Fibroblast of the aortic adventitia (primary cell): Measurements from ENCODE around the gene AKAP6. TPM values are rescaled to one million over a fixed set of nuclear protein-coding genes. Genes with fewer than 3 reads are reported as not detected.

Source experiments
- DNase-seq: peaks from one replicate; pipeline ENCODE4 v3.0.0-alpha.2; 2010; ENCODE audit warnings: low read depth
- H3K4me3 ChIP-seq: 2 replicates; pipeline ENCODE4 v1.5.1; 2011; ENCODE audit warnings: low read depth, mild to moderate bottlenecking, control low read depth, low read length, moderate library complexity
- total RNA-seq: library from RNA; depleted of rRNA; stranded (reverse); fragments of >200 nt; gene quantifications from 2 replicates; pipeline ENCODE4 v1.2.3, GENCODE V29; 2012; ENCODE audit warnings: low replicate concordance
- TF ChIP-seq, protein P1 (sequence below): IDR thresholded peaks from 2 replicates; pipeline ENCODE4 v1.5.1; 2011; ENCODE audit warnings: mild to moderate bottlenecking, low read length, control low read depth, inconsistent platforms; ENCODE audit not compliant: insufficient read depth

Gene AKAP6
- total RNA-seq, 1 donor, result 2.2 TPM

DNA sequence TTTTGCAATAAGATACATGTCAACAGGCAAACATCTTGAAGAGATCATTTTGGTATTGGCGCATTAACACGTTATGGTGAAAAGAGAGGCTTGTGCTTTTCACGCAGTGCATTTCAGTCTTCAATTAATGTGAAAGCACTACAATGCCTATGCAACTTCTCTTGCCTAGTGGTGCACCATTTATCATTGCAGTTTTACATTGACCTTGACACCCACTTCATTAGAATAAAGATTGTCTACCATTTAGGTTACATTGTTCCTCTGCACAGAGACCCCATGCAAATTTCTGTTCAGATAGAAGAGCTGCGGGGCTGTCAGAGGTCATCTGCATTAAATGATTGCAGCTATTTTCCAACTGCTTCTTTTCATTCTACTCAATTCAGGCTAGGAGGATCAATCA, 397.4 kb downstream of the AKAP6 start:
- TF ChIP-seq, protein P1, sequence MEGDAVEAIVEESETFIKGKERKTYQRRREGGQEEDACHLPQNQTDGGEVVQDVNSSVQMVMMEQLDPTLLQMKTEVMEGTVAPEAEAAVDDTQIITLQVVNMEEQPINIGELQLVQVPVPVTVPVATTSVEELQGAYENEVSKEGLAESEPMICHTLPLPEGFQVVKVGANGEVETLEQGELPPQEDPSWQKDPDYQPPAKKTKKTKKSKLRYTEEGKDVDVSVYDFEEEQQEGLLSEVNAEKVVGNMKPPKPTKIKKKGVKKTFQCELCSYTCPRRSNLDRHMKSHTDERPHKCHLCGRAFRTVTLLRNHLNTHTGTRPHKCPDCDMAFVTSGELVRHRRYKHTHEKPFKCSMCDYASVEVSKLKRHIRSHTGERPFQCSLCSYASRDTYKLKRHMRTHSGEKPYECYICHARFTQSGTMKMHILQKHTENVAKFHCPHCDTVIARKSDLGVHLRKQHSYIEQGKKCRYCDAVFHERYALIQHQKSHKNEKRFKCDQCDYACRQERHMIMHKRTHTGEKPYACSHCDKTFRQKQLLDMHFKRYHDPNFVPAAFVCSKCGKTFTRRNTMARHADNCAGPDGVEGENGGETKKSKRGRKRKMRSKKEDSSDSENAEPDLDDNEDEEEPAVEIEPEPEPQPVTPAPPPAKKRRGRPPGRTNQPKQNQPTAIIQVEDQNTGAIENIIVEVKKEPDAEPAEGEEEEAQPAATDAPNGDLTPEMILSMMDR, result no peak
- no peak overlapping the region for H3K4me3 ChIP-seq
- DNase-seq, result no peak

- DNase-seq, result no peak
- no peak overlapping the region for H3K4me3 ChIP-seq
- TF ChIP-seq, protein P1, result no peak
These were observed 398.7 kb downstream of the AKAP6 start for GRCh38 chr14:32727832-32728231.

GRCh38 chr14:32728526-32728925, 399.4 kb downstream of the AKAP6 start:
- TF ChIP-seq, protein P1, result no peak
- H3K4me3 ChIP-seq, result no peak overlapping the region
- no peak for DNase-seq

DNA sequence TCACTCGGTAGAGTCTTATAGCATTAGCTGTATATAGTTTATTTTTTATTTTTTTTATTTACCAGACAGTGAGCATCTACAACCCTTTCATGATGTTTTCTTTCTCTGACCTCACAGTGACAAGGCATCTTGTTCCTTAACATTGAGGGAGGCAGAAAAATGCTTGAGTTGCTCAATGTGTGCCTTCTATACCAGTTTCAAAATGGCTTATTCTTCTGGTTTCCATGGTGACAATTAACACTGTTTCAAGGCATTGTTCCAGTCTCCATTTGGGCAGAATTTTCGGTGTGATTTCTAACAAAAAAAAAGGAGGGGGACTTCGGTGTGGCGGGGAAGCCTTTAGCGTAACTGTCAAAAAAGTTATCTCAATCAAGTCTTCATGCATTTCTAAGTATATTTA, 399.9 kb downstream of the AKAP6 start:
- TF ChIP-seq, protein P1, result no peak
- H3K4me3 ChIP-seq, result no peak overlapping the region
- DNase-seq, result no peak

- TF ChIP-seq, protein P1, result no peak
- no peak for DNase-seq
- H3K4me3 ChIP-seq, result no peak overlapping the region
These were observed 402.2 kb downstream of the AKAP6 start for GRCh38 chr14:32731249-32731648.

DNA sequence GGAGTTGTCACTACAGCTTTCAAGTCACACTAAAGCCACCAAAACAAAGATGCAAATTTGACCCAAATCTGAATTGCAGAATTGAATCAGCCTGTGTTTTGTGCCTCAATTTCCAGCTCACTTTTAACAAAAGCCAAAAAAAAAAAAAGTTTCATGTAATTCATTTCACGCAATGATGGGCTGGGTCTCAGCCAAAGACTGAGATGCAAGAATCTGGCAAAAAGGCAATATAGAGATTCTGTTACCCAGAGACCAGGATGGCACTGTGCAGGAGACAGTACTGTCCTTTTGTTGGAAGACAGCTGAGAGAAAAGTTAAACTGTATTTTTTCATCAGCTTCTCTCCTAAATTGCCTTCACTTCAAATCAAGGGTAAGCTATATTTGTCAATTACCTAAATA, 403.9 kb downstream of the AKAP6 start:
- TF ChIP-seq, protein P1, result no peak
- DNase-seq, result no peak
- H3K4me3 ChIP-seq, result no peak overlapping the region

DNA sequence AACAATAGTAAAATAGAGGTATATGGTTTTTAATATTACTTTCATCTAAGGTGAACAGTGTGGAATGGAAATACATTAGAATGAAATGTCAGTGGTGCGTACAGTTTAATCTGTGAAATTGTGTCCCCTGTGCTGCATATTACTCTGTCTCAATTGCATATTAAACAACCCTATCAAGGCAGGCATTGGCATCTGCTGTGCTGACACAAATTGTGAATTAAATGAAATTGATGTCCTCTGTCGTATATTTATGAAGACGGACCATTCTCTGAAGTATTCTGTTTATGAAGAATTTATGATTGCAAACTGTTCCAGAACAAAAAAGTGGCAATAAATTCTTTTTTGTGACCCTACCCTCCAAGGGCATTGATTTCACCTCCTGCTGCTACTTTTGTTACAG, 405.2 kb downstream of the AKAP6 start:
- TF ChIP-seq, protein P1, result no peak
- H3K4me3 ChIP-seq, result no peak overlapping the region
- no peak for DNase-seq
